GM18951 (cell line): Measurements from ENCODE around the gene EIF4E.
"Not testable (repeated sequence)": the region's sequence is repeated elsewhere in the genome, so short reads cannot be mapped to it uniquely, and the experiment has no call there.

ENCODE experiments used
- POLR2A ChIP-seq: IDR thresholded peaks from 4 replicates; pipeline ENCODE4 v1.6.1; 2011; ENCODE audit warnings: mild to moderate bottlenecking; ENCODE audit not compliant: insufficient read length, insufficient read depth; ENCODE audit errors: extremely low read depth
- in situ Hi-C: fragments of 300-500 bp; cut with MboI; formaldehyde crosslinking; loops from one replicate; pipeline ENCODE4 v1.12.0; 2022; ENCODE audit warnings: low sequenced_read_pairs, mixed read lengths, inconsistent platforms; ENCODE audit not compliant: unreplicated experiment

Gene EIF4E

DNA sequence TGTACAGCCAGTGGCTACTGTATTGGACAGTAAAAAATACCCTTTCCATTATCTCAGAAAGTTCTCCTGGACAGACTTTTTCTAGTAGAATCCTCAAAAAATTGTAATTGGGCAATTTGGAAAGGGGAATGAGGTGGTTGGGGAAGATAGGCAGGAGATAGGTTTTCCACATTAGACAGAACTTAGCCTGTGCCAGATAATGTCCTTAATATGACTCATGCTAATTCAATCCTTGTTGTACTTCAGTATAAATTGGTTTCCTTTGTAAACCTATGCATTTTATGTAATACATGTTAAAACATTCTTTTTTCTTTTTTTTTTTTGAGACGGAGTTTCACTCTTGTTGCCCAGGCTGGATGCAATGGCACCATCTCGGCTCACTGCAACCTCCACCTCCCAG, 8.9 kb downstream of the EIF4E start:
- in situ Hi-C loops: no loop called here
- TF ChIP-seq POLR2A: no peak

DNA sequence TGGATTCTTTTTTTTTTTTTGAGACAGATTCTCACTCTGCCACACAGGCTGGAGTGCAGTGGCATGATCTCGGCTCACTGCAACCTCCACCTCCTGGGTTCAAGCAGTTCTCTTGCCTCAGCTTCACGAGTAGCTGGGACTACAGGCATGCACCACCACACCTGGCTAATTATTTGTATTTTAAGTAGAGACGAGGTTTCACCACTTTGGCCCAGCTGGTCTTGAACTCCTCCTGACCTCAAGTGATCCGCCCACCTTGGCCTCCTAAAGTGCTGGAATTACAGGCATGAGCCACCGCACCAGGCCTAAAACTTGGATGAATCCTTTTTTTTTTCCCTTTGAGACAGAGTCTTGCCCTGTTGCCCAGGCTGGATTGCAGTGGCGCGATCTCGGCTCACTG, 18.2 kb downstream of the EIF4E start:
- in situ Hi-C loops: not testable (repeated sequence)

GRCh38 chr4:98909646-98910401, 19.1 kb downstream of the EIF4E start:
- no peak for TF ChIP-seq POLR2A
- in situ Hi-C loops: no loop called here

DNA sequence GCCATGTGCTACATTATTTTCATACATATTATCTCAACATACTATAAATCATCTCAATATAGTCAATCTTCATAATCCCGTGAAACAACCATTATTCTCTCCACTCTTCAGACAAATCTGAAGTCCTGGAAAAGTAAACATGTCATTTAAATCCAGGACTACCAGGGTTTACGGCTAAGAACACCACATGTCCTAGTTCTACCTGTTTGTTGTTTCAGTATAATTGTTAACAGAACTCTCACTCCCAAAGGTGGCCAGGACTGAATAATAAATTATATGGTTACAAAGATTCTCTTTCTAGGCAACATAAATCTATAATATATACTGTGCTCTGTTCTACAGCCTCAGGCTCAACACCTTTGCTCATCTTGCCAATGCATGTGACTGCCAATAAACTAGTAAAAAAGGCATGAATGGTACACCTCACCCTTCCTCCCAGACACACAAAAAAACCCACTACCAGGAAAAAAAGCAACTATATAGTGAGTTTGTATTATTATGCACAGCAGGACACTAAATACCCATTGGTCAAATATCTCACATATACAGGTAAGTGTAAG, 20.1 kb downstream of the EIF4E start:
- in situ Hi-C loops: no loop called here

DNA sequence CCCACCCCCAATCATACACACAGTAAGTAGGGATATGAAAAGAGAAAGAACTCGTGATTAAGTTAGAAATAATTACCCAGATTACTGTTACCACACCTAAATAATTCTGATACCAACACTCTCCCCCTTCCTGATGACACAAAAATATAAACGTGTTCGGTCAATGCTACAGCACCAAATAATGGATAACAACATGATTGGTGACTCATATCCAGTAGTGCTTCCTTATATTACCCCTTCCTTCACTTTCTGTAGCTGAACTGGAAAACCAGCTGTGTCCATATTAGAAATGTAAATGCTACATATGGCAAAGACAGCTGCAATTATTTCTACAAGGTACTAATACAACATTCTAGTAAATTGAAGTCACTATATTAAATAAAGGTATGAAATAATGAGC, 20.8 kb downstream of the EIF4E start:
- TF ChIP-seq POLR2A: no peak
- in situ Hi-C loops: no loop called here

More for the DNA sequence above, 20.1 kb downstream of the EIF4E start:
- no peak for TF ChIP-seq POLR2A

DNA sequence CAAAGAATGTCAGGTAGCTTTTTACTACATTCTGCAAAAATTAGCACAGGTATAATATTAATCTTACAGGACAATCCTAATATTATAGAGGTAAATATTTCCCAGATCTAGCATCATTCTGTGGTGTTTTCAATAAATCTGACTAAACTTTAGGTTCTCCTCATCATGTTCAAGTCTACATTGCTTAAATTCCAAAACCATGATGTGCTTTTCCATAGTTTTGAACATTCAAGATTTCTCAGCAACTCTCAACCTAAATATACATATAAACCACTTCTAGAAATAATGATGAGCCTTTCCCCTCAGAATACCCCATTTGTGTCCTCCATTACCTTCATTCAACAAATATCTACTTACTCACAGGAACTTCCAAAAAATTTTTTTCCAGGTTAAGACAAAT, 23.1 kb downstream of the EIF4E start:
- in situ Hi-C loops: no loop called here
- TF ChIP-seq POLR2A: no peak

- in situ Hi-C loops: no loop called here
- TF ChIP-seq POLR2A: no peak
Measured at GRCh38 chr4:98905297-98905696, 23.6 kb downstream of the EIF4E start.

- in situ Hi-C loops: no loop called here
- no peak for TF ChIP-seq POLR2A
Measured at GRCh38 chr4:98903963-98904362, 25.0 kb downstream of the EIF4E start.

- no peak for TF ChIP-seq POLR2A
- in situ Hi-C loops: no loop called here
Measured at GRCh38 chr4:98903561-98903960, 25.4 kb downstream of the EIF4E start.

DNA sequence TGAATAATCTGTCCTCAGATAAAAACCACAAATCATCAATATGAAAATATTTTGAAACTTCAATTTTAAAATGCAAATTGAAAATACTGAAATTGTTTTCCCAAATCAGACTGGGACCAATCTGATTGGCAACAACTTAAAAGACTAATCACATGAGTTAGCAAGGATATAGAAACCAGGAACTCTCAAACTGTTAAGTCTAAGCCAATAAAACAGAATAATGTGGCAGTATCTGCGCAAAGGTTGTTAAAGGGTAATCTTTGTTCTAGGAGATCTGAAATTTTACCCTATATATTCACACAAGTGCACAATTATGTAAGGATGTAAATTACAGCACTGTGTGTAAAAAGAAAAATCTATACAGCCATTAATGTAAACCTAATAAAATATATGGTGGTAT, 29.7 kb downstream of the EIF4E start:
- in situ Hi-C loops: no loop called here
- TF ChIP-seq POLR2A: no peak

- in situ Hi-C loops: no loop called here
- no peak for TF ChIP-seq POLR2A
Measured at GRCh38 chr4:98891478-98892337, 37.2 kb downstream of the EIF4E start.

- in situ Hi-C loops: no loop called here
- no peak for TF ChIP-seq POLR2A
Measured at GRCh38 chr4:98890702-98891455, 38.1 kb downstream of the EIF4E start.

DNA sequence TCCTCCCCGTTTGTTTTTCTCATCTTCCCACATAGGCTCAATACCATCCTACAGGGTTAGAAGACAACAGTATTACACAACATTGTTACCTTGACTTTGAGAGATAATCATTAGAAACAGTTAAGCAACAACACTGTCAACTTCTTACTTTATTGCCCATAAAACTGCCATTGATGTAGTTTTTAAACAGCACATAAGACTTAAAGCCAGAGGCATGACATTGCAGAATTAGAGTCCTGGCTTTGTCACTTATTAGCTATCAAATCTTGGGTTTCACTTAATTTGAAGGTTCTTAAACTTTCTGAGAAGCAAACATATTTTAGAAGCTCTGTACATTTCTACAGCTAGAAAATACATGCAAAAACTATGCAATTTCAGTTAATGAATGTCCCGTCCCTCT, 41.8 kb downstream of the EIF4E start:
- no peak for TF ChIP-seq POLR2A
- in situ Hi-C loops: no loop called here

GRCh38 chr4:98886382-98886781, 42.6 kb downstream of the EIF4E start:
- in situ Hi-C loops: not testable (repeated sequence)

DNA sequence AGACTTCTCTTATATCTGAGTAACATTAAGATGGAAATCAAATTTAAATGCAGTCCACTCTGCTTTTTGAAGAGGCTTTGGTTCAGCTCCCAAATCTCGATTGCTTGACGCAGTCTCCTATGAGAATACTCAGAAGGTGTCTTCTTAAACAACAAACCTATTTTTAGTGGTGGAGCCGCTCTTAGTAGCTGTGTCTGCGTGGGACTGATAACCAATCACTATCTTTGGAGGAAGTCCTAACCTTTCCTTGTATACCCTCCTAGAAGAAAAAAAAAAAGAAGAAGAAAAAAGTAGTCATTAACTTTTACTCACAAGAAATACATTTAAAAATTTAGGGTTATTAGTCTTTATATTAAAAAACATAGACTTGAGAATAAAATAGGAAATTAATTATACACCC, 48.0 kb downstream of the EIF4E start:
- in situ Hi-C loops: not testable (repeated sequence)
